ENCODE data around the gene SCFD2.

- TF ChIP-seq MYC (IDR thresholded peaks at IDR 0.05; ENCODE audit: low read depth, low read length) (no peak), EZH2 (IDR thresholded peaks at IDR 0.05; ENCODE audit: borderline replicate concordance, low read depth, low read length, severe bottlenecking) (no peak), CTCF (IDR thresholded peaks at IDR 0.05; ENCODE audit: extremely low read depth in 1 of 2, insufficient read depth in 1 of 2, low read depth in 1 of 2, low read length in 2 of 2) (no peak), POLR2A (IDR thresholded peaks at IDR 0.05; ENCODE audit: low read depth, low read length) (no peak), MAX (IDR thresholded peaks at IDR 0.05; ENCODE audit: insufficient read depth, insufficient read length) (no peak)
Measured at GRCh38 chr4:53037892-53038291, 328.0 kb downstream of the SCFD2 start.
